NOMO-1 treated with DMSO at 0.1 percent for 48 hours (cell line): ENCODE data around the gene C10orf95.

Experiments
- DNase-seq: peaks from one replicate; lab custom pipeline; 2025; ENCODE audit not compliant: unreplicated experiment; lab: John Stamatoyannopoulos, UW

The C10orf95 gene

GRCh38 chr10:102403115-102403514 lies 48.2 kb downstream of the C10orf95 start:
- no peak for DNase-seq

GRCh38 chr10:102402512-102402896 lies 48.8 kb downstream of the C10orf95 start:
- DNase-seq, result no peak

GRCh38 chr10:102401735-102402511 lies 49.4 kb downstream of the C10orf95 start:
- DNase-seq, result no peak

- DNase-seq, result no peak
Measured at GRCh38 chr10:102401342-102401654, 50.0 kb downstream of the C10orf95 start.

- DNase-seq, result no peak
Measured at GRCh38 chr10:102400598-102401341, 50.6 kb downstream of the C10orf95 start.

GRCh38 chr10:102400076-102400475 lies 51.3 kb downstream of the C10orf95 start:
- DNase-seq, result no peak
